ENCODE results near the gene SEC31B. TPM values are rescaled to one million over a fixed set of nuclear protein-coding genes. Genes with fewer than 3 reads are reported as not detected.

SEC31B gene
- total RNA-seq, 1 donor from 2014 or later, result 8.8 TPM

- no peaks in the 10 kb centered on the region for H3F3A ChIP-seq (ENCODE audit: low read depth)
- TF ChIP-seq EZH2phosphoT487 (IDR thresholded peaks at IDR 0.05), result no peak
- TF ChIP-seq EZH2 (IDR thresholded peaks at IDR 0.05), result peak; percentile 38
- TF ChIP-seq CTCF (IDR thresholded peaks at IDR 0.05), result peak; percentile 93
- Mint-ChIP-seq H3K27ac (no peak within 1 kb of the TSS), H3K9me3 (no peaks in the 10 kb centered on the region), H3K27me3 (ENCODE audit: insufficient read depth, low read depth) (no peaks in the 10 kb centered on the region), H3K4me3 (peak within 1 kb of the TSS; percentile 30), H3K36me3 (peaks cover 7% of the 10 kb centered on the region), H3K4me1 (peaks cover 11% of the 10 kb centered on the region)
- H3K4me1 ChIP-seq, result peaks cover 10% of the 10 kb centered on the region
- H3K27ac ChIP-seq, result no peak within 1 kb of the TSS
- peak within 1 kb of the TSS; percentile 99 for H3K4me2 ChIP-seq
- H4K20me1 ChIP-seq (ENCODE audit: low read depth), result peaks cover 39% of the 10 kb centered on the region
- H3K36me3 ChIP-seq, result no peaks in the 10 kb centered on the region
- no peaks in the 10 kb centered on the region for H3K9me3 ChIP-seq (ENCODE audit: low read depth)
- no peaks in the 10 kb centered on the region for H3K27me3 ChIP-seq
- H3K79me2 ChIP-seq (ENCODE audit: low read depth), result peaks cover 47% of the 10 kb centered on the region
- H3K9ac ChIP-seq, result peak within 1 kb of the TSS; percentile 43
- peak within 1 kb of the TSS; percentile 88 for H3K4me3 ChIP-seq
- H2AFZ ChIP-seq (replicated peaks), result peak within 1 kb of the TSS; percentile 78
- DNase-seq (ENCODE audit: low spot score), result peak; percentile 95
These were observed 16.2 kb upstream of the SEC31B start, which contains the start of gene HIF1AN for GRCh38 chr10:100535715-100536353. HIF1AN (plus strand) TSS chr10:100535943; CDS start chr10:100535959, 16 bp downstream.

GRCh38 chr10:100535338-100535714, 15.7 kb upstream of the SEC31B start:
- Histone ChIP-seq H3K36me3 (no peaks in the 10 kb centered on the region), H3K27me3 (no peaks in the 10 kb centered on the region), H4K20me1 (ENCODE audit: low read depth) (peaks cover 34% of the 10 kb centered on the region), H3K79me2 (ENCODE audit: low read depth) (peaks cover 42% of the 10 kb centered on the region), H3K4me1 (peaks cover 12% of the 10 kb centered on the region), H3F3A (ENCODE audit: low read depth) (no peaks in the 10 kb centered on the region), H3K4me2 (no peak overlapping the region), H3K4me3 (peak overlapping the region; percentile 88), H2AFZ (replicated peaks) (peak overlapping the region; percentile 78), H3K9ac (no peak overlapping the region), H3K9me3 (ENCODE audit: low read depth) (no peaks in the 10 kb centered on the region), H3K27ac (no peak overlapping the region)
- Mint-ChIP-seq H3K36me3 (peaks cover 2% of the 10 kb centered on the region), H3K27ac (no peak overlapping the region), H3K27me3 (ENCODE audit: insufficient read depth, low read depth) (no peaks in the 10 kb centered on the region), H3K4me3 (no peak overlapping the region), H3K9me3 (no peaks in the 10 kb centered on the region), H3K4me1 (peaks cover 13% of the 10 kb centered on the region)
- TF ChIP-seq EZH2 (IDR thresholded peaks at IDR 0.05) (no peak), CTCF (IDR thresholded peaks at IDR 0.05) (no peak), EZH2phosphoT487 (IDR thresholded peaks at IDR 0.05) (no peak)
- DNase-seq (ENCODE audit: low spot score), result no peak

- DNase-seq (ENCODE audit: low spot score), result no peak
- Mint-ChIP-seq H3K27me3 (ENCODE audit: insufficient read depth, low read depth) (peaks cover 2% of the 10 kb centered on the region), H3K4me1 (peaks cover 19% of the 10 kb centered on the region), H3K9me3 (no peaks in the 10 kb centered on the region), H3K36me3 (peaks cover 2% of the 10 kb centered on the region), H3K4me3 (peak overlapping the region; percentile 30), H3K27ac (no peak overlapping the region)
- Histone ChIP-seq H3K9me3 (ENCODE audit: low read depth) (no peaks in the 10 kb centered on the region), H3K9ac (no peak overlapping the region), H3K4me3 (no peak overlapping the region), H3K79me2 (ENCODE audit: low read depth) (peaks cover 39% of the 10 kb centered on the region), H3K27me3 (no peaks in the 10 kb centered on the region), H4K20me1 (ENCODE audit: low read depth) (peaks cover 33% of the 10 kb centered on the region), H2AFZ (replicated peaks) (peak overlapping the region; percentile 78), H3K4me2 (no peak overlapping the region), H3F3A (ENCODE audit: low read depth) (no peaks in the 10 kb centered on the region), H3K36me3 (no peaks in the 10 kb centered on the region), H3K27ac (no peak overlapping the region), H3K4me1 (peaks cover 16% of the 10 kb centered on the region)
- TF ChIP-seq EZH2phosphoT487 (IDR thresholded peaks at IDR 0.05) (no peak), CTCF (IDR thresholded peaks at IDR 0.05) (no peak), EZH2 (IDR thresholded peaks at IDR 0.05) (no peak)
These were observed 15.1 kb upstream of the SEC31B start for GRCh38 chr10:100534726-100535125.

Data from neural progenitor cell (in vitro differentiated cells).